ENCODE results near the gene FOXC1. TPM values are rescaled to one million over a fixed set of nuclear protein-coding genes. Genes with fewer than 3 reads are reported as not detected.

FOXC1 gene
- total and polyA plus RNA-seq, 2 of the 13 experiments (the other 11 are each of a cell fraction or from before 2014, with no cell fraction given) = 0.44 to 0.55 TPM

DNA sequence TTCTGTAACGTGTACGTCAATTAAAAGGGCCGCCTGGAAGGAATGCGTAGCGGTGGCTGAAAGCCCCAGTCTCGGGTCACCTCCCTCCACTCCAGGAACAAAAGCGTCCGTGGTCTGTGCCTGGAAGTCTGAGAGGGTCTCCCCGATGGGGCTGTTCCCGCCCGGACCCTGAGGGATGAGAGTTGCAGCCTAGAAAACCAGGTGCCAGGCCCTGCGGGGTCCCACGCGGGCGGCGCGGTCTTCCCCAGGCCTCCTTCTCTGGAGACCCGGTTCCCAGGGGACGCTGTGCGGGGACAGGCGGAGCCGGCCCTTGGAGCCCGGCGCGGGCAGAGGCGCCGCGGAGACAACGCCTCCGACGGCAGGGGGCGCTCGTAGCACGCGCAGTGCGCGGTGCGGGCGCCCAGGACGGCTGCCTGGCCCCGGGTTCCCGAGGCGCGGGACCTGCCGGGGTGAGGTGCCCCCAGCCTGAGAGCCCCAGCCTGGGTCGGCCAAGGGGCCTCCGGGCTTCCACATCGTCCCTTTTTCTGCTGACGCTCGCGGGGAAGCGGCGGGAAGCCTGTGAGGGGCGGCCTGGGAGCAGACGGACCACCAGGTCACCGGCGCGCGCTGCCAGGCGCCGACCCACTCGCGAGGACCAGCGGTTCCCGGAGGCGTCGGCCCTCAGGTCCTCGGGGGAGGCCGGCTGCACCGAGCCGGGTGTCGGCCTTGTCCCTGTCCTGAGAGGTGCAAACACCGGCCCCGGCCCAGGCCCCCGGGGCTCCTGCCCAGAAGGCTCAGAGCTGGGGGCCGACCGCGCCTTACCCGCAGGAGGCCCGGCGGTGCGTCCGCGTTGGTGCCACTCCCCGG, 5.3 kb upstream of the FOXC1 start (continued):
- TF ChIP-seq KDM2A (CRISPR knock-in tag; IDR thresholded peaks at IDR 0.05; ENCODE audit: borderline replicate concordance, low read depth) (peak; percentile 57), HNF4G (IDR thresholded peaks at IDR 0.05; ENCODE audit: borderline replicate concordance, low read depth, low read length) (no peak), HNF4G (CRISPR knock-in tag; IDR thresholded peaks at IDR 0.05; ENCODE audit: borderline replicate concordance, low read depth) (0 out of 2 replicates have a peak, but pooled peaks have one; percentile 56), MTA1 (CRISPR knock-in tag; IDR thresholded peaks at IDR 0.05; ENCODE audit: borderline replicate concordance) (peak; percentile 63; the same call in 1 of the 2 replicates), ZNF441 (CRISPR knock-in tag; IDR thresholded peaks at IDR 0.05; ENCODE audit: borderline replicate concordance) (0 out of 2 replicates have a peak, but pooled peaks have one; percentile 16), GPN1 (CRISPR knock-in tag; IDR thresholded peaks at IDR 0.05; ENCODE audit: borderline replicate concordance) (no peak), ZNF446 (CRISPR knock-in tag; IDR thresholded peaks at IDR 0.05) (peak; percentile 82), ARNT2 (CRISPR knock-in tag; IDR thresholded peaks at IDR 0.05; ENCODE audit: low read depth) (peak; percentile 90; the same call in 1 of the 2 replicates), NCOA5 (CRISPR knock-in tag; IDR thresholded peaks at IDR 0.05) (no peak), FOXC1 (CRISPR knock-in tag; IDR thresholded peaks at IDR 0.05; ENCODE audit: borderline replicate concordance) (peak; percentile 53; the same call in 1 of the 2 replicates), RFXANK (CRISPR knock-in tag; IDR thresholded peaks at IDR 0.05) (0 out of 2 replicates have a peak, but pooled peaks have one; percentile 46)
- TF ChIP-seq, protein P1, sequence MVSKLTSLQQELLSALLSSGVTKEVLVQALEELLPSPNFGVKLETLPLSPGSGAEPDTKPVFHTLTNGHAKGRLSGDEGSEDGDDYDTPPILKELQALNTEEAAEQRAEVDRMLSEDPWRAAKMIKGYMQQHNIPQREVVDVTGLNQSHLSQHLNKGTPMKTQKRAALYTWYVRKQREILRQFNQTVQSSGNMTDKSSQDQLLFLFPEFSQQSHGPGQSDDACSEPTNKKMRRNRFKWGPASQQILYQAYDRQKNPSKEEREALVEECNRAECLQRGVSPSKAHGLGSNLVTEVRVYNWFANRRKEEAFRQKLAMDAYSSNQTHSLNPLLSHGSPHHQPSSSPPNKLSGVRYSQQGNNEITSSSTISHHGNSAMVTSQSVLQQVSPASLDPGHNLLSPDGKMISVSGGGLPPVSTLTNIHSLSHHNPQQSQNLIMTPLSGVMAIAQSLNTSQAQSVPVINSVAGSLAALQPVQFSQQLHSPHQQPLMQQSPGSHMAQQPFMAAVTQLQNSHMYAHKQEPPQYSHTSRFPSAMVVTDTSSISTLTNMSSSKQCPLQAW (CRISPR knock-in tag; IDR thresholded peaks at IDR 0.05) = peak; percentile 75
- TF ChIP-seq, protein P2, sequence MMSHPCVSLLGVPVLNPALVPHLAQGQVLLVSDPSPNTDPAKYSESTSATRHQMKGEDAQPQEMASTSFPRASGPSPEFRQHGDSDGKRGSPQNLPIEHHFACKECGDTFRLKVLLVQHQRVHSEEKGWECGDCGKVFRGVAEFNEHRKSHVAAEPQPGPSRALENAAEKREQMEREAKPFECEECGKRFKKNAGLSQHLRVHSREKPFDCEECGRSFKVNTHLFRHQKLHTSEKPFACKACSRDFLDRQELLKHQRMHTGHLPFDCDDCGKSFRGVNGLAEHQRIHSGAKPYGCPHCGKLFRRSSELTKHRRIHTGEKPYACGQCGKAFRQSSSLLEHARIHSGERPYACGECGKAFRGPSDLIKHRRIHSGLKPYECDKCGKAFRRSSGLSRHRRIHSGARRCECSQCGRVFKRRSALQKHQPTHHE (CRISPR knock-in tag; IDR thresholded peaks at IDR 0.05; ENCODE audit: borderline replicate concordance) = 0 out of 2 replicates have a peak, but pooled peaks have one; percentile 37
- TF ChIP-seq, protein P3, sequence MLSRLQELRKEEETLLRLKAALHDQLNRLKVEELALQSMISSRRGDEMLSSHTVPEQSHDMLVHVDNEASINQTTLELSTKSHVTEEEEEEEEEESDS (CRISPR knock-in tag; IDR thresholded peaks at IDR 0.05; ENCODE audit: borderline replicate concordance) = no peak
- TF ChIP-seq, protein P4, sequence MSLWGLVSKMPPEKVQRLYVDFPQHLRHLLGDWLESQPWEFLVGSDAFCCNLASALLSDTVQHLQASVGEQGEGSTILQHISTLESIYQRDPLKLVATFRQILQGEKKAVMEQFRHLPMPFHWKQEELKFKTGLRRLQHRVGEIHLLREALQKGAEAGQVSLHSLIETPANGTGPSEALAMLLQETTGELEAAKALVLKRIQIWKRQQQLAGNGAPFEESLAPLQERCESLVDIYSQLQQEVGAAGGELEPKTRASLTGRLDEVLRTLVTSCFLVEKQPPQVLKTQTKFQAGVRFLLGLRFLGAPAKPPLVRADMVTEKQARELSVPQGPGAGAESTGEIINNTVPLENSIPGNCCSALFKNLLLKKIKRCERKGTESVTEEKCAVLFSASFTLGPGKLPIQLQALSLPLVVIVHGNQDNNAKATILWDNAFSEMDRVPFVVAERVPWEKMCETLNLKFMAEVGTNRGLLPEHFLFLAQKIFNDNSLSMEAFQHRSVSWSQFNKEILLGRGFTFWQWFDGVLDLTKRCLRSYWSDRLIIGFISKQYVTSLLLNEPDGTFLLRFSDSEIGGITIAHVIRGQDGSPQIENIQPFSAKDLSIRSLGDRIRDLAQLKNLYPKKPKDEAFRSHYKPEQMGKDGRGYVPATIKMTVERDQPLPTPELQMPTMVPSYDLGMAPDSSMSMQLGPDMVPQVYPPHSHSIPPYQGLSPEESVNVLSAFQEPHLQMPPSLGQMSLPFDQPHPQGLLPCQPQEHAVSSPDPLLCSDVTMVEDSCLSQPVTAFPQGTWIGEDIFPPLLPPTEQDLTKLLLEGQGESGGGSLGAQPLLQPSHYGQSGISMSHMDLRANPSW (CRISPR knock-in tag; IDR thresholded peaks at IDR 0.05; ENCODE audit: borderline replicate concordance) = no peak
- TF ChIP-seq, protein P5, sequence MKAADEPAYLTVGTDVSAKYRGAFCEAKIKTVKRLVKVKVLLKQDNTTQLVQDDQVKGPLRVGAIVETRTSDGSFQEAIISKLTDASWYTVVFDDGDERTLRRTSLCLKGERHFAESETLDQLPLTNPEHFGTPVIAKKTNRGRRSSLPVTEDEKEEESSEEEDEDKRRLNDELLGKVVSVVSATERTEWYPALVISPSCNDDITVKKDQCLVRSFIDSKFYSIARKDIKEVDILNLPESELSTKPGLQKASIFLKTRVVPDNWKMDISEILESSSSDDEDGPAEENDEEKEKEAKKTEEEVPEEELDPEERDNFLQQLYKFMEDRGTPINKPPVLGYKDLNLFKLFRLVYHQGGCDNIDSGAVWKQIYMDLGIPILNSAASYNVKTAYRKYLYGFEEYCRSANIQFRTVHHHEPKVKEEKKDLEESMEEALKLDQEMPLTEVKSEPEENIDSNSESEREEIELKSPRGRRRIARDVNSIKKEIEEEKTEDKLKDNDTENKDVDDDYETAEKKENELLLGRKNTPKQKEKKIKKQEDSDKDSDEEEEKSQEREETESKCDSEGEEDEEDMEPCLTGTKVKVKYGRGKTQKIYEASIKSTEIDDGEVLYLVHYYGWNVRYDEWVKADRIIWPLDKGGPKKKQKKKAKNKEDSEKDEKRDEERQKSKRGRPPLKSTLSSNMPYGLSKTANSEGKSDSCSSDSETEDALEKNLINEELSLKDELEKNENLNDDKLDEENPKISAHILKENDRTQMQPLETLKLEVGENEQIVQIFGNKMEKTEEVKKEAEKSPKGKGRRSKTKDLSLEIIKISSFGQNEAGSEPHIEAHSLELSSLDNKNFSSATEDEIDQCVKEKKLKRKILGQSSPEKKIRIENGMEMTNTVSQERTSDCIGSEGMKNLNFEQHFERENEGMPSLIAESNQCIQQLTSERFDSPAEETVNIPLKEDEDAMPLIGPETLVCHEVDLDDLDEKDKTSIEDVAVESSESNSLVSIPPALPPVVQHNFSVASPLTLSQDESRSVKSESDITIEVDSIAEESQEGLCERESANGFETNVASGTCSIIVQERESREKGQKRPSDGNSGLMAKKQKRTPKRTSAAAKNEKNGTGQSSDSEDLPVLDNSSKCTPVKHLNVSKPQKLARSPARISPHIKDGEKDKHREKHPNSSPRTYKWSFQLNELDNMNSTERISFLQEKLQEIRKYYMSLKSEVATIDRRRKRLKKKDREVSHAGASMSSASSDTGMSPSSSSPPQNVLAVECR (CRISPR knock-in tag; IDR thresholded peaks at IDR 0.05; ENCODE audit: borderline replicate concordance) = peak; percentile 45; the same call in 1 of the 2 replicates

All from HepG2 (cell line).